Activated naive CD4-positive, alpha-beta T cell treated with anti-CD3 and anti-CD28 coated beads, Interleukin-2, amount 50 U/mL, for 72 hours (primary cell): Measurements from ENCODE around the gene PLK3. TPM values are rescaled to one million over a fixed set of nuclear protein-coding genes. Genes with fewer than 3 reads are reported as not detected.
"Not testable (repeated sequence)": the region's sequence is repeated elsewhere in the genome, so short reads cannot be mapped to it uniquely, and the experiment has no call there.

Experiments
- ATAC-seq, 2 donors: fragments of 150-1000 bp; cut with Tn5 transposase; 2 replicates each; pipeline ENCODE4 v1.10.0; 2021; ENCODE audit warnings: mild to moderate bottlenecking in 2 of 2, moderate library complexity in 2 of 2
- DNase-seq, 2 donors: peaks; one replicate each; pipeline ENCODE4 v3.0.0; 2021 to 2022; ENCODE audit warnings: low spot score in 2 of 2
- H3K27ac Mint-ChIP-seq, 2 donors: one replicate each; pipeline ENCODE4 v1.8.0; 2022; ENCODE audit warnings: mild to moderate bottlenecking in 2 of 2, mixed read lengths in 2 of 2
- H3K36me3 Mint-ChIP-seq, 2 donors: one replicate each; pipeline ENCODE4 v1.8.0; 2022; ENCODE audit warnings: mixed read lengths in 2 of 2
- H3K9me3 Mint-ChIP-seq, 2 donors: one replicate each; pipeline ENCODE4 v1.8.0; 2022; ENCODE audit warnings: mixed read lengths in 2 of 2
- total RNA-seq, 2 donors: library from RNA; stranded (reverse); gene quantifications; one replicate each; pipeline ENCODE4 v1.2.3, GENCODE V29; 2022

Gene PLK3
- total RNA-seq, 2 donors from 2014 or later = 39.6 to 80.8 TPM

- ATAC-seq (no peak), DNase-seq (no peak)
- H3K9me3 Mint-ChIP-seq = no peaks in the 10 kb centered on the region
- no peaks in the 10 kb centered on the region for H3K36me3 Mint-ChIP-seq
- peak overlapping the region in 1 of 2 donors; percentile 49 for H3K27ac Mint-ChIP-seq
Measured at GRCh38 chr1:44830900-44831304, 30.7 kb downstream of the PLK3 start.

GRCh38 chr1:44831516-44831915 lies 31.3 kb downstream of the PLK3 start:
- no peaks in the 10 kb centered on the region for H3K36me3 Mint-ChIP-seq
- DNase-seq = no peak
- ATAC-seq = no peak
- no peaks in the 10 kb centered on the region for H3K9me3 Mint-ChIP-seq
- H3K27ac Mint-ChIP-seq = peak overlapping the region in 1 of 2 donors; percentile 49

GRCh38 chr1:44832056-44832705 lies 32.0 kb downstream of the PLK3 start:
- ATAC-seq (no peak), DNase-seq (no peak)
- Mint-ChIP-seq H3K27ac (peak overlapping the region in 1 of 2 donors; percentile 76), H3K36me3 (no peaks in the 10 kb centered on the region), H3K9me3 (no peaks in the 10 kb centered on the region)

GRCh38 chr1:44834328-44834727 lies 34.2 kb downstream of the PLK3 start:
- no peak for DNase-seq
- Mint-ChIP-seq H3K27ac (no peak overlapping the region), H3K36me3 (no peaks in the 10 kb centered on the region), H3K9me3 (no peaks in the 10 kb centered on the region)
- ATAC-seq = no peak

- no peaks in the 10 kb centered on the region for H3K36me3 Mint-ChIP-seq
- ATAC-seq (peak; percentile 93 to 98), DNase-seq (peak; percentile 85 to 91)
- H3K27ac Mint-ChIP-seq = peak overlapping the region in 1 of 2 donors; percentile 33
- no peaks in the 10 kb centered on the region for H3K9me3 Mint-ChIP-seq
Measured at GRCh38 chr1:44835738-44836675, 35.8 kb downstream of the PLK3 start.

- H3K36me3 Mint-ChIP-seq, ATAC-seq, H3K9me3 Mint-ChIP-seq, DNase-seq: not testable (repeated sequence)
- H3K27ac Mint-ChIP-seq = peak overlapping the region in 1 of 2 donors; percentile 54
Measured at GRCh38 chr1:44838294-44838693, 38.1 kb downstream of the PLK3 start.

- H3K27ac Mint-ChIP-seq = no peak overlapping the region
- DNase-seq = no peak
- peaks cover 0 to 9% of the 10 kb centered on the region in 2 donors for H3K36me3 Mint-ChIP-seq
- H3K9me3 Mint-ChIP-seq = no peaks in the 10 kb centered on the region
- ATAC-seq = no peak
Measured at GRCh38 chr1:44839576-44839975, 39.4 kb downstream of the PLK3 start.

GRCh38 chr1:44842486-44842861 lies 42.3 kb downstream of the PLK3 start:
- H3K36me3 Mint-ChIP-seq = peaks cover 6 to 17% of the 10 kb centered on the region in 2 donors
- no peak overlapping the region for H3K27ac Mint-ChIP-seq
- no peaks in the 10 kb centered on the region for H3K9me3 Mint-ChIP-seq
- peak; percentile 16 to 29 for ATAC-seq
- no peak for DNase-seq

GRCh38 chr1:44842862-44843655 lies 42.9 kb downstream of the PLK3 start, which contains the start of gene PTCH2:
Gene PTCH2, minus strand, starts transcription at chr1:44843253. Its CDS starts 321 bp downstream, at chr1:44842932.
- Mint-ChIP-seq H3K36me3 (peaks cover 6 to 17% of the 10 kb centered on the region in 2 donors), H3K27ac (no peak within 1 kb of the TSS), H3K9me3 (no peaks in the 10 kb centered on the region)
- DNase-seq (no peak), ATAC-seq (peak; percentile 59 to 80)

GRCh38 chr1:44846985-44847384 lies 46.8 kb downstream of the PLK3 start:
- ATAC-seq = no peak
- Mint-ChIP-seq H3K27ac (no peak overlapping the region), H3K9me3 (no peaks in the 10 kb centered on the region), H3K36me3 (peaks cover 6 to 17% of the 10 kb centered on the region in 2 donors)
- no peak for DNase-seq

GRCh38 chr1:44847845-44848244 lies 47.7 kb downstream of the PLK3 start:
- ATAC-seq (no peak), DNase-seq (no peak)
- H3K36me3 Mint-ChIP-seq = peaks cover 6 to 17% of the 10 kb centered on the region in 2 donors
- no peaks in the 10 kb centered on the region for H3K9me3 Mint-ChIP-seq
- no peak overlapping the region for H3K27ac Mint-ChIP-seq

- Mint-ChIP-seq H3K27ac (peak overlapping the region in 1 of 2 donors; percentile 11), H3K9me3 (no peaks in the 10 kb centered on the region), H3K36me3 (peaks cover 6 to 17% of the 10 kb centered on the region in 2 donors)
- ATAC-seq (no peak), DNase-seq (no peak)
Measured at GRCh38 chr1:44848456-44849181, 48.4 kb downstream of the PLK3 start.

GRCh38 chr1:44849575-44850132 lies 49.5 kb downstream of the PLK3 start:
- Mint-ChIP-seq H3K9me3 (no peaks in the 10 kb centered on the region), H3K27ac (peak overlapping the region; percentile 11 to 77), H3K36me3 (peaks cover 6 to 7% of the 10 kb centered on the region in 2 donors)
- ATAC-seq (peak; percentile 85 to 95), DNase-seq (no peak)

- ATAC-seq = no peak
- Mint-ChIP-seq H3K36me3 (peaks cover 0 to 6% of the 10 kb centered on the region in 2 donors), H3K27ac (no peak overlapping the region), H3K9me3 (no peaks in the 10 kb centered on the region)
- DNase-seq = no peak
Measured at GRCh38 chr1:44851308-44851707, 51.1 kb downstream of the PLK3 start.

GRCh38 chr1:44853201-44853600 lies 53.0 kb downstream of the PLK3 start:
- Mint-ChIP-seq H3K36me3 (peaks cover 4 to 7% of the 10 kb centered on the region in 2 donors), H3K9me3 (no peaks in the 10 kb centered on the region), H3K27ac (no peak overlapping the region)
- DNase-seq (no peak), ATAC-seq (no peak)

- H3K27ac Mint-ChIP-seq = no peak overlapping the region
- DNase-seq = no peak
- peaks cover 4 to 7% of the 10 kb centered on the region in 2 donors for H3K36me3 Mint-ChIP-seq
- no peaks in the 10 kb centered on the region for H3K9me3 Mint-ChIP-seq
- ATAC-seq = no peak
Measured at GRCh38 chr1:44854970-44855369, 54.8 kb downstream of the PLK3 start.
